Measurements from ENCODE around the gene SIGLEC9.

DNA sequence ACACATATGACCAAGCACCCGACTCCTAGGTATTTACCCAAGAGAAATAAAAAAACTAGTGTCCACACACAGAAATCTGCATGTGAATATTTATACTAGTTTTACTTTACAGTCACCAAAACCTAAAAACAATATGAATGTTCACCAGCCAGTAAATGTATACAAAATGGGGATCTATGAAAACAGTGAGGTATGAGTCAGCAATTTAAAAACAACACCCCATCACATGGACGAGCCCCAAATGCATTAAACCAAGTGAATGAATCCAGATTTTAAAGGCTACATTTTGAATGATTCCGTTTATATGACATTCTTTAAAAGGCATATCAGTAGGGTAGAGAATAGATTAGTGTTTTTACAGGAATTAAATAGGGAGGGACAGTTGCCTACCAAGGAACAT lies 39.5 kb downstream of the SIGLEC9 start:
- TF ChIP-seq, protein P1, sequence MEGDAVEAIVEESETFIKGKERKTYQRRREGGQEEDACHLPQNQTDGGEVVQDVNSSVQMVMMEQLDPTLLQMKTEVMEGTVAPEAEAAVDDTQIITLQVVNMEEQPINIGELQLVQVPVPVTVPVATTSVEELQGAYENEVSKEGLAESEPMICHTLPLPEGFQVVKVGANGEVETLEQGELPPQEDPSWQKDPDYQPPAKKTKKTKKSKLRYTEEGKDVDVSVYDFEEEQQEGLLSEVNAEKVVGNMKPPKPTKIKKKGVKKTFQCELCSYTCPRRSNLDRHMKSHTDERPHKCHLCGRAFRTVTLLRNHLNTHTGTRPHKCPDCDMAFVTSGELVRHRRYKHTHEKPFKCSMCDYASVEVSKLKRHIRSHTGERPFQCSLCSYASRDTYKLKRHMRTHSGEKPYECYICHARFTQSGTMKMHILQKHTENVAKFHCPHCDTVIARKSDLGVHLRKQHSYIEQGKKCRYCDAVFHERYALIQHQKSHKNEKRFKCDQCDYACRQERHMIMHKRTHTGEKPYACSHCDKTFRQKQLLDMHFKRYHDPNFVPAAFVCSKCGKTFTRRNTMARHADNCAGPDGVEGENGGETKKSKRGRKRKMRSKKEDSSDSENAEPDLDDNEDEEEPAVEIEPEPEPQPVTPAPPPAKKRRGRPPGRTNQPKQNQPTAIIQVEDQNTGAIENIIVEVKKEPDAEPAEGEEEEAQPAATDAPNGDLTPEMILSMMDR (conservative IDR thresholded peaks at IDR 0.05; ENCODE audit: low read length), result no peak
- no peak for TF ChIP-seq EZH2phosphoT487 (IDR thresholded peaks at IDR 0.05; ENCODE audit: borderline replicate concordance)
